SU-DHL-6 (cell line): ENCODE data around the gene CRAMP1.

Experiments used
- H2AFZ ChIP-seq: fragments of 200-600 bp; sonication (generic); 2 replicates; pipeline ENCODE4 v1.6.1; 2014; ENCODE audit warnings: low read depth, mild to moderate bottlenecking, moderate library complexity, mixed read lengths, antibody characterized with exemption, low read length; ENCODE audit not compliant: severe bottlenecking
- H3F3A ChIP-seq: fragments of 200-600 bp; shearing (Covaris generic); 2 replicates; pipeline ENCODE4 v1.6.0; 2016; ENCODE audit warnings: antibody characterized with exemption, mild to moderate bottlenecking; ENCODE audit not compliant: insufficient read depth
- H3K27ac ChIP-seq: fragments of 200-600 bp; sonication (generic); 2 replicates; pipeline ENCODE4 v1.5.1; 2016; ENCODE audit warnings: low read depth, mild to moderate bottlenecking, low read length, moderate library complexity, mixed read lengths
- H3K27me3 ChIP-seq: fragments of 200-600 bp; sonication (generic), shearing (Covaris generic); 2 replicates; pipeline ENCODE4 v1.6.0; 2014; ENCODE audit warnings: mild to moderate bottlenecking, low read length
- H3K36me3 ChIP-seq: fragments of 200-600 bp; sonication (generic); 2 replicates; pipeline ENCODE4 v1.6.1; 2014; ENCODE audit warnings: mild to moderate bottlenecking, low read length, mixed read lengths
- H3K4me2 ChIP-seq: fragments of 300-600, 200-600 bp; shearing (Covaris generic), sonication (generic); 2 replicates; pipeline ENCODE4 v1.6.0; 2014; ENCODE audit warnings: low read length, low read depth, mild to moderate bottlenecking; ENCODE audit not compliant: poor library complexity, severe bottlenecking
- H3K4me3 ChIP-seq: fragments of 200-600 bp; sonication (generic); 2 replicates; pipeline ENCODE4 v1.5.1; 2014; ENCODE audit warnings: antibody characterized with exemption, low read length, mild to moderate bottlenecking, mixed read lengths; ENCODE audit not compliant: insufficient read depth, poor library complexity, severe bottlenecking
- H3K79me2 ChIP-seq: fragments of 200-600 bp; sonication (generic); 2 replicates; pipeline ENCODE4 v1.6.1; 2014; ENCODE audit warnings: mild to moderate bottlenecking, low read length, moderate library complexity; ENCODE audit not compliant: insufficient read depth
- H3K9ac ChIP-seq: fragments of 200-600 bp; sonication (generic); 2 replicates; pipeline ENCODE4 v1.7.0; 2014; ENCODE audit warnings: mild to moderate bottlenecking, low read length
- H3K9me2 ChIP-seq: fragments of 200-600 bp; sonication (generic); replicated peaks from 2 replicates; pipeline ENCODE4 v1.6.1; 2014; ENCODE audit warnings: low read length; ENCODE audit not compliant: insufficient read depth
- H3K9me3 ChIP-seq: fragments of 200-600 bp; sonication (generic); 2 replicates; pipeline ENCODE4 v1.6.1; 2014; ENCODE audit warnings: low read length, mixed read lengths; ENCODE audit not compliant: insufficient read depth
- H4K20me1 ChIP-seq: fragments of 200-600 bp; sonication (generic); 2 replicates; pipeline ENCODE4 v1.6.1; 2014; ENCODE audit warnings: low read depth, mild to moderate bottlenecking, antibody characterized with exemption, low read length, moderate library complexity, mixed read lengths
- CTCF ChIP-seq: fragments of 200-600 bp; sonication (generic); IDR thresholded peaks from one replicate; pipeline ENCODE4 v1.5.1; 2017; ENCODE audit warnings: antibody characterized with exemption, mild to moderate bottlenecking, low read length, moderate library complexity; ENCODE audit not compliant: insufficient read depth, poor library complexity, severe bottlenecking
- EZH2phosphoT487 ChIP-seq: fragments of 200-600 bp; sonication (generic), shearing (Covaris generic); conservative IDR thresholded peaks from 2 replicates; pipeline ENCODE4 v1.6.1; 2018; ENCODE audit warnings: mild to moderate bottlenecking, antibody characterized with exemption, low read length, moderate library complexity, mixed read lengths

CRAMP1 gene

DNA sequence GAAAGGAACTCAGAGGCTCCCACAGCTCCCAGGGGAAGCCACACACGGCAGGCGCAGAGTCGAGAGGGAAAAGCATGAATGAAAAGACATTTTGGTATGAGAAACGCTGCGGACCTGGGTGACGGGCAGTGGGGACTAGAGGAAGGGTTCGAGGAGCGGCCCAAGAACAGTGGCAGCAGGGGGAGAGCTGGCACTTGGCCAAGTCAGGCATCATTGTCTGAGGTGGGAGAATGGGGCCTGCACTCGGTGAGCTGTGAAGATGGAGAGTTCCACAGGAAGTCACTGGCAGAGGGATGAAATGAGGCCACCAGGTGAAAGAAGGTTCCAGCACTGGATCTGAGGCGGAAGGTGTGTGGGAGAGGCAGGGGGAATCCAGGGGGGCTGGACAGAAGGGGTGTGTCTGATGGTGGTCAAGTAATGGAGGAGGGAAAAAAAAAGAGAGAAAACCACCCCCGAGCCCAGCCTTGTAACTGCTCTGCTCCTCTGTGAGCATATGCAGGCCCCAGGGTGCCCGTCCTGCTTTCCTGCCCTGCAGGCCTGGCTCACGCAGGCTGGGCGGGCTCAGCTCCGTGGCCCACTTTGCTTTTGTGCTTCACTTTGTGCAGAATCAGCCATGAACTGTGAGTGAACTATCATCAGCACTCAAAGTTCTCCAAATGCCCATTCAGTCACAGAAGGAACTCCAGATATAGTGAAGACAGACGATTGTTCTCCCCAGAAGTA, 46.9 kb upstream of the CRAMP1 start:
- H3K36me3 ChIP-seq, result no peaks in the 10 kb centered on the region
- H3K27me3 ChIP-seq, result no peaks in the 10 kb centered on the region
- no peak overlapping the region for H3K4me3 ChIP-seq
- H3K9me2 ChIP-seq, result no peaks in the 10 kb centered on the region
- no peak overlapping the region for H3K27ac ChIP-seq
- H3K79me2 ChIP-seq, result no peaks in the 10 kb centered on the region
- no peaks in the 10 kb centered on the region for H3F3A ChIP-seq
- no peak overlapping the region for H2AFZ ChIP-seq
- no peak overlapping the region for H3K9ac ChIP-seq
- no peak overlapping the region for H3K4me2 ChIP-seq
- H4K20me1 ChIP-seq, result no peaks in the 10 kb centered on the region
- no peaks in the 10 kb centered on the region for H3K9me3 ChIP-seq
- no peak for TF ChIP-seq CTCF
- no peak for TF ChIP-seq EZH2phosphoT487

DNA sequence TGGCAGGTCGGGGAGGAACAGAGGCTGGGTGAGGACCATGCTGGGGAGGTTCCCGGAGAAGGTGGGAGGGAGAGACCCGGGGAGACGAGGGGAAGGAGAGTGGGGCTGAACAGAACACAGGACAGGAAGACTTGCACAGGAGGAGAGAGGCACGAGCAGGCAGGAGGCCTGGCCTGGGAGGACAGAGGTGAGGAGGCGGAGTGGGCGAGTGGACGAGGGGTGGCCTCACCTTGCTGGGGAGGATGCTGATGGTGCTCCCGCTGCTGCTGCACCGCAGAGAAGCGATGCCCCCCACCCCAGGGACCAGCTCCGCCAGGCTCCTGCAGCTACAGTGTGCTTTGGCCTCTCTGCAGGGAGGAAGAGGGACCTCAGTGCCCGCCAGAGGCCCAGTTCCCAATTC, 44.2 kb upstream of the CRAMP1 start:
- no peaks in the 10 kb centered on the region for H3K79me2 ChIP-seq
- no peak for TF ChIP-seq EZH2phosphoT487
- TF ChIP-seq CTCF, result no peak
- H3K4me2 ChIP-seq, result no peak overlapping the region
- no peaks in the 10 kb centered on the region for H3K27me3 ChIP-seq
- no peaks in the 10 kb centered on the region for H3K9me2 ChIP-seq
- no peaks in the 10 kb centered on the region for H3K36me3 ChIP-seq
- H4K20me1 ChIP-seq, result no peaks in the 10 kb centered on the region
- no peak overlapping the region for H3K27ac ChIP-seq
- H2AFZ ChIP-seq, result no peak overlapping the region
- no peaks in the 10 kb centered on the region for H3K9me3 ChIP-seq
- H3K9ac ChIP-seq, result no peak overlapping the region
- H3F3A ChIP-seq, result no peaks in the 10 kb centered on the region
- no peak overlapping the region for H3K4me3 ChIP-seq

GRCh38 chr16:1571012-1571671, 41.0 kb upstream of the CRAMP1 start:
- Histone ChIP-seq H3K4me3 (no peak overlapping the region), H4K20me1 (no peaks in the 10 kb centered on the region), H3K9ac (no peak overlapping the region), H3K4me2 (no peak overlapping the region), H3K36me3 (no peaks in the 10 kb centered on the region), H3K9me2 (no peaks in the 10 kb centered on the region), H3K27me3 (no peaks in the 10 kb centered on the region), H3K79me2 (no peaks in the 10 kb centered on the region), H3K9me3 (no peaks in the 10 kb centered on the region), H2AFZ (no peak overlapping the region), H3K27ac (no peak overlapping the region), H3F3A (no peaks in the 10 kb centered on the region)
- no peak for TF ChIP-seq EZH2phosphoT487
- TF ChIP-seq CTCF, result no peak
